ENCODE data around the gene SLC25A33.

SLC25A33 gene

GRCh38 chr1:9494936-9495758 is 44.1 kb upstream of the SLC25A33 start (continued):
- TF ChIP-seq ZNF214 (tag by site-specific recombination; IDR thresholded peaks at IDR 0.05; ENCODE audit: borderline replicate concordance) (no peak), PRDM6 (tag by site-specific recombination; IDR thresholded peaks at IDR 0.05) (no peak), ZNF133 (tag by site-specific recombination; IDR thresholded peaks at IDR 0.05) (0 out of 2 replicates have a peak, but pooled peaks have one; percentile 9), ZFHX2 (tag by site-specific recombination; conservative IDR thresholded peaks at IDR 0.05) (no peak), ZNF639 (tag by site-specific recombination; IDR thresholded peaks at IDR 0.05) (no peak), KLF17 (tag by site-specific recombination; IDR thresholded peaks at IDR 0.05) (peak; percentile 51; the same call in 1 of the 2 replicates), ZFP69B (tag by site-specific recombination; IDR thresholded peaks at IDR 0.05) (0 out of 2 replicates have a peak, but pooled peaks have one; percentile 52), ZNF596 (tag by site-specific recombination; IDR thresholded peaks at IDR 0.05) (no peak), KLF9 (tag by site-specific recombination; IDR thresholded peaks at IDR 0.05; ENCODE audit: low read depth) (peak; percentile 22; the same call in 1 of the 2 replicates), ZSCAN4 (tag by site-specific recombination; IDR thresholded peaks at IDR 0.05) (no peak), ZXDB (tag by site-specific recombination; IDR thresholded peaks at IDR 0.05) (peak; percentile 66; the same call in 1 of the 2 replicates), PRDM10 (tag by site-specific recombination; IDR thresholded peaks at IDR 0.05) (no peak), SP2 (tag by site-specific recombination; IDR thresholded peaks at IDR 0.05) (no peak), ZNF280C (tag by site-specific recombination; IDR thresholded peaks at IDR 0.05) (no peak), ZNF324 (tag by site-specific recombination; IDR thresholded peaks at IDR 0.05) (peak; percentile 81), CTCF (tag by site-specific recombination; IDR thresholded peaks at IDR 0.05) (peak; percentile 95), ZNF146 (tag by site-specific recombination; IDR thresholded peaks at IDR 0.05) (peak; percentile 3; the same call in 1 of the 2 replicates), TCF7L2 (IDR thresholded peaks at IDR 0.05; ENCODE audit: borderline replicate concordance, low read depth, low read length) (no peak), ZNF777 (tag by site-specific recombination; IDR thresholded peaks at IDR 0.05; ENCODE audit: borderline replicate concordance) (no peak), ZIC2 (tag by site-specific recombination; IDR thresholded peaks at IDR 0.05) (no peak), ZNF692 (tag by site-specific recombination; IDR thresholded peaks at IDR 0.05) (peak; percentile 71; the same call in 1 of the 2 replicates), ZNF391 (tag by site-specific recombination; IDR thresholded peaks at IDR 0.05; ENCODE audit: borderline replicate concordance, low read depth) (peak; percentile 59; the same call in 1 of the 2 replicates), ZFP37 (tag by site-specific recombination; IDR thresholded peaks at IDR 0.05) (peak; percentile 48; the same call in 1 of the 2 replicates)

Data from HEK293 (cell line).